Fibroblast of skin of back (primary cell): ENCODE measurements around the gene NDUFV1.
"Not testable (repeated sequence)": the region's sequence is repeated elsewhere in the genome, so short reads cannot be mapped to it uniquely, and the experiment has no call there.

Experiments used
- DNase-seq: peaks from one replicate; pipeline ENCODE4 v3.0.0-alpha.2; 2013

NDUFV1 gene

GRCh38 chr11:67586568-67587250, 20.0 kb upstream of the NDUFV1 start:
- no peak for DNase-seq

DNA sequence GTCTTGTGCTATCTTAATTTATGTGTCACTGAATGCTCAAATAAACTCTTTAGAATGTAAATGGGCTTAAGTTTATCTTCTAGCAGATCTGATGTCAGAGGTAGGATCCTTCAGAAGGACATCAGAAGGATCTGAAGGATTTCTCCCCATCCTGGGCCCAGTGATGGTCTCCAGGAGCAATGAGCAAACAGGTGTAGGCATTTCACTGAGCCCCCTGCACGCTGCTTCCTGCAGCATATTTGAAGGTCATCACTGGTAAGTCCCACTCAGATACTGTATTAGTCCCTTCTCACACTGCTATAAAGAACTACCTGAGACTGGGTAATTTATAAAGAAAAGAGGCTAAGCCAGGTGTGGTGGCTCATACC, 18.6 kb upstream of the NDUFV1 start:
- no peak for DNase-seq

GRCh38 chr11:67588899-67589415, 17.8 kb upstream of the NDUFV1 start:
- not testable (repeated sequence) for DNase-seq

DNA sequence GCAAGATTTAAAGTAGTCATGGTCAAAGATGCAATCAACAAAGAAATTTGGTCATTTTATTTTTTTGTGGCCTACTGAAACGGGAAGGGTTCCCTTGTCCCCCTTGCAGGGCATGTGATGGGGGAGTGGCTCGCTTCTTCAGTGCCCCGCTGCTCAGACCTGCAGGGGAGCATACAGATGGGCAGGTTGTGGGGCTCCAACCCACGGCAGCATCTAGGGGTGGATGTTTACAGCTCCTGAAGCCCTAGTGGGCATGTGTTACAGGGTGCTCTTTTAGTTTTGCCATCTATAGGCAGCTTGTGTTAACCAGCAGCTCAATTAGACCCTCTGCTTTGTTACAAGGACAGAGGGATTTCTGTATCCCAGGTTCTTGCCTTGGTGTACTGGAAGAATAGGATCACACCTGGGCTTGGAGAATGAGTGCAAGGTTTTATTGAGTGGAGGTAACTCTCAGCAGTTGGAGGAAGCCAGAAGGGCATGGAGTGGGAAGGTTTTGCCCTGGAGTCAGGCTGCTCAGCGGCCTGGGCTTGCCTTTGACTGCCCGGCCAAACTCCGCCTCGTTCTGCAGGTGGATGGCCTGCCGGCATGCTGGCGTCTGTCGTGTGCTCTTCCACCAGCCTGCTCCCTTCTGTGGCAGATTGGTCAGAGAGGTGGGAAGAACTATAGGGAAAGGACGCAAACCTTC, 13.7 kb upstream of the NDUFV1 start:
- DNase-seq = no peak

- no peak for DNase-seq
Measured at GRCh38 chr11:67593565-67593905, 13.2 kb upstream of the NDUFV1 start.

- no peak for DNase-seq
Measured at GRCh38 chr11:67594480-67594879, 12.3 kb upstream of the NDUFV1 start.

- DNase-seq = no peak
Measured at GRCh38 chr11:67596753-67597300, 9.9 kb upstream of the NDUFV1 start.

GRCh38 chr11:67597458-67597857, 9.3 kb upstream of the NDUFV1 start:
- DNase-seq = not testable (repeated sequence)

GRCh38 chr11:67597963-67598362, 8.8 kb upstream of the NDUFV1 start:
- DNase-seq = not testable (repeated sequence)

GRCh38 chr11:67599149-67599548, 7.6 kb upstream of the NDUFV1 start:
- no peak for DNase-seq

- no peak for DNase-seq
Measured at GRCh38 chr11:67600324-67601029, 6.3 kb upstream of the NDUFV1 start.

DNA sequence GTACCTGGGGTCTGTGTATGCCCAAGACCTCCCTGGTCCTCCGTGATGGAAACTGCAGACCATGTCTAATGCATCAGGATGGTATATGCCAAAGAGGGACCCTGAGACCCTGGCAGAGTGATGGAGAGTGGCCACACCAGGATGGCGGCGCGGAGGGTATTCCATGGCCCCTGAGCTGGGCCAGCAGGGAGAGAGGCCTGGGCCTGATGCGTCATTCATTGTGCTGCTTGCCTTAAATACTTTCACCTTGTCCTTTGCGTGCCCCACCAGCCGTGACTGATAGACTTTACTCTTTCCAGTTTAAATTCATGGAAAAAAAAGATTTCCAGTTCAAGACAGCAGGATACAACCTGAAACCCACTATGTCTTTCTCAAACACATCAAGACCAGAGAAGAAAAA, 5.6 kb upstream of the NDUFV1 start:
- no peak for DNase-seq

DNA sequence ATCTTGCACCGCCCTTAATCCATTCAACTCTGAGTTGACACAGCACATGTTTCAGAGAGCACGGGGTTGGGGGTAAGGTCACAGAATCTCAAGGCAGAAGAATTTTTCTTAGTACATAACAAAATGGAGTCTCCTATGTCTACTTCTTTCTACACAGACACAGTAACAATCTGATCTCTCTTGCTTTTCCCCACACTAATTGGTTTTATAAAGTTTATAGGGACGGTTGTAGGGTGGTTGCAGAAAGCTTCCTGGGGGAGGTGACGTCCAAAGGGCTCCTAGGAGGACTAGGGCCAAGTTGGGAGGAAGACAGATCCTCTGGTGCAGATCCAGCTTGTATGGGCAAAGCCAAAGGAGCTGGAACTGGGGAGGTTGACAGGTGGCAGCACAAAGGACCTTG, 2.6 kb upstream of the NDUFV1 start:
- not testable (repeated sequence) for DNase-seq

- no peak for DNase-seq
Measured at GRCh38 chr11:67604815-67605214, 1.9 kb upstream of the NDUFV1 start.

DNA sequence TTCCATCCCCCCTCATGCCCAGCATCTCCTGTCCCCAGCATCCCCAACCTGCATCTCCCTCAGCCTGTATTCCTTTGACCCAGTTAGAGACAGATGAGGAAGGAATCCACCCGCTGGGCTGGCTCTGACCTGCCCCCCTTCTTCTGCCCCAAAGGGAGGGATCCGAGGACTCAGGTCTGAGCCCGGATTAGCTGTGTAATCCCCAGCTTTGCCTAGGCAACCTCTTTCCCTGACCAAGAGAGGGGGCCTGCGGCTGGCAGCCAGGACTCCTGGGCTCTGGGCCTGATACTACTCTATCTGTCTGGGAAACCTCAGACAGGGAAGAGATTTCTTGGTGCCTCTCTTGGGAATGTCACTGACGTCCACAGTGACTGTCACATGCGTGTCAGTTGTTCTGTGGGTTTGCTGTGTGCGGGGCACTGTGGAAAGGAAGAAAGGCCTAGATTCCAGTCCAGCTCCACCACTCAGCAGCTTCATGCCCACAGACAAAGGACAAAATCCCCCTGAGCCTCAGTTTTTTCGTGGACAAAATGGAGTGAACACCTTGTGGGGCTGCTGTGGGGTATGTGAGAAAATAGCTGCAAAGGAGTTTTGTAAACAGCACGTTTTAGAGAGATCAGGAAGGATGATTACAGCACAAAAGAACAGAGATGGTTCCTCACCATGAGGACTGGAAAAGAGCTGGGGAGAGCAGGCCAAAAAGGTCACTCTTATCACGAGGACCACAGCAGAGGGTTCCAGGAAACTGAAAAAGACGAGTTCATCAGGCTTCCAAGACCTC, 1.3 kb upstream of the NDUFV1 start:
- DNase-seq = no peak

- peak; percentile 25 for DNase-seq
Measured at GRCh38 chr11:67606093-67606491, 644 bp upstream of the NDUFV1 start.

- no peak for DNase-seq
Measured at GRCh38 chr11:67607507-67607906, 771 bp downstream of the NDUFV1 start.

DNA sequence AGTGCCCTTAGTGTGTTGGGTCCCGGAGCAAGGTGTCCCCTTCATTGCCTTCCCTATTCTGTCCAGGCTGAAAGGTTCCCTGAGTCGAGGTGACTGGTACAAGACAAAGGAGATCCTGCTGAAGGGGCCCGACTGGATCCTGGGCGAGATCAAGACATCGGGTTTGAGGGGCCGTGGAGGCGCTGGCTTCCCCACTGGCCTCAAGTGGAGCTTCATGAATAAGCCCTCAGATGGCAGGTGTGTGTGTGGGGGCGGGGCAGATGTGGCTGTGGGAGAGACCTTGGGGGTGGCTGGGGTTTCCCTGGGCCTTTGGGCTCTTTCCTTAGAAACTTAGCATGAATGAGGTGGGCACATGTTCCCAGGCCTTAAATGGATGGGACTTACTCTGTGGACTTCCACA, 1.8 kb downstream of the NDUFV1 start:
- DNase-seq = no peak

GRCh38 chr11:67609316-67609715, 2.6 kb downstream of the NDUFV1 start:
- DNase-seq = no peak

DNA sequence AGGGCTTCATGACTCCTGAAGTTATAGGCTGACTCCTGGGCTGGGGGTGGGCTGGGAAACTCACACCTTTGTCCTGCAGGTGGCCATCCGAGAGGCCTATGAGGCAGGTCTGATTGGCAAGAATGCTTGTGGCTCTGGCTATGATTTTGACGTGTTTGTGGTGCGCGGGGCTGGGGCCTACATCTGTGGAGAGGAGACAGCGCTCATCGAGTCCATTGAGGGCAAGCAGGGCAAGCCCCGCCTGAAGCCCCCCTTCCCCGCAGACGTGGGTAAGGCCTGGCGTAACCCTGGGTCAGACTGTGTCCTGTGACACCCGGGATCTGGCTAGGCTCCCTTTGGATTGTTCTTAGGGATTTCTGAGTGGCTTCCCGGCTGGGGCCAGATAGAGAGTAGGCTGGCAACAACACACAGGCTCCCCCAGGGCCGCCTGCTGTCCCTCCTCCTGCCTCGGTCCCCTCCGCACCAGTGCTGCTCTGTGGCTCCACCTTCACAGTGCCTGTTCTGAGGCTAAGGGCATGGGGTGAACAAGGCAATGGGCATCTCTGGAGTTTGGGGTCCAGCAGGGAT, 3.6 kb downstream of the NDUFV1 start:
- DNase-seq = no peak

- no peak for DNase-seq
Measured at GRCh38 chr11:67611165-67611564, 4.4 kb downstream of the NDUFV1 start.
